Effector memory CD4-positive, alpha-beta T cell (primary cell): ENCODE measurements around the gene PTGDS.

Source experiments
- DNase-seq, 3 donors: peaks; one replicate each; pipeline ENCODE4 v3.0.0-alpha.2; 2020
- H3K27ac ChIP-seq: 2 replicates; pipeline ENCODE4 v1.7.0; 2013; ENCODE audit warnings: mild to moderate bottlenecking, low read length, moderate library complexity; ENCODE audit not compliant: insufficient read depth, poor library complexity, severe bottlenecking
- H3K27me3 ChIP-seq: replicated peaks from 2 replicates; pipeline ENCODE4 v1.7.0; 2013; ENCODE audit warnings: mild to moderate bottlenecking, low read length; ENCODE audit not compliant: insufficient read depth, control insufficient read depth, poor library complexity, severe bottlenecking
- H3K36me3 ChIP-seq: 2 replicates; pipeline ENCODE4 v1.7.0; 2013; ENCODE audit warnings: mild to moderate bottlenecking, low read length, moderate library complexity; ENCODE audit not compliant: control insufficient read depth, insufficient read depth
- H3K4me1 ChIP-seq: 2 replicates; pipeline ENCODE4 v1.7.0; 2013; ENCODE audit warnings: low read length, mild to moderate bottlenecking; ENCODE audit not compliant: control insufficient read depth, insufficient read depth, poor library complexity, severe bottlenecking
- H3K4me3 ChIP-seq: 2 replicates; pipeline ENCODE4 v1.7.0; 2013; ENCODE audit warnings: low read length, low read depth, mild to moderate bottlenecking; ENCODE audit not compliant: insufficient read depth, poor library complexity, severe bottlenecking
- H3K9me3 ChIP-seq: 2 replicates; pipeline ENCODE4 v1.7.0; 2013; ENCODE audit warnings: mild to moderate bottlenecking, low read length, moderate library complexity; ENCODE audit not compliant: control insufficient read depth

Gene PTGDS

GRCh38 chr9:136940526-136941230 is 36.6 kb upstream of the PTGDS start:
- no peaks in the 10 kb centered on the region for H3K27me3 ChIP-seq
- peaks cover 16% of the 10 kb centered on the region for H3K4me1 ChIP-seq
- no peak overlapping the region for H3K4me3 ChIP-seq
- DNase-seq, result no peak
- H3K9me3 ChIP-seq, result no peaks in the 10 kb centered on the region
- H3K27ac ChIP-seq, result no peak overlapping the region
- peaks cover 37% of the 10 kb centered on the region for H3K36me3 ChIP-seq

- Histone ChIP-seq H3K4me3 (no peak overlapping the region), H3K27ac (no peak overlapping the region), H3K27me3 (no peaks in the 10 kb centered on the region), H3K4me1 (peaks cover 16% of the 10 kb centered on the region), H3K36me3 (peaks cover 37% of the 10 kb centered on the region), H3K9me3 (no peaks in the 10 kb centered on the region)
- no peak for DNase-seq
Observed at GRCh38 chr9:136941231-136942111, 35.8 kb upstream of the PTGDS start.

- Histone ChIP-seq H3K36me3 (peaks cover 37% of the 10 kb centered on the region), H3K27me3 (no peaks in the 10 kb centered on the region), H3K9me3 (no peaks in the 10 kb centered on the region), H3K27ac (no peak overlapping the region), H3K4me3 (no peak overlapping the region), H3K4me1 (peaks cover 16% of the 10 kb centered on the region)
- DNase-seq, result no peak
Observed at GRCh38 chr9:136942112-136942880, 35.0 kb upstream of the PTGDS start.

- Histone ChIP-seq H3K4me3 (no peak overlapping the region), H3K27me3 (no peaks in the 10 kb centered on the region), H3K27ac (peak overlapping the region; percentile 63), H3K9me3 (no peaks in the 10 kb centered on the region), H3K4me1 (peaks cover 16% of the 10 kb centered on the region), H3K36me3 (peaks cover 37% of the 10 kb centered on the region)
- no peak for DNase-seq
Observed at GRCh38 chr9:136942881-136943230, 34.4 kb upstream of the PTGDS start.

- peaks cover 16% of the 10 kb centered on the region for H3K4me1 ChIP-seq
- no peak for DNase-seq
- peaks cover 37% of the 10 kb centered on the region for H3K36me3 ChIP-seq
Observed at GRCh38 chr9:136943291-136944211, 33.8 kb upstream of the PTGDS start.

GRCh38 chr9:136944212-136944518 is 33.1 kb upstream of the PTGDS start:
- Histone ChIP-seq H3K4me1 (peaks cover 16% of the 10 kb centered on the region), H3K9me3 (no peaks in the 10 kb centered on the region), H3K27me3 (no peaks in the 10 kb centered on the region), H3K27ac (peak overlapping the region; percentile 63), H3K36me3 (peaks cover 35% of the 10 kb centered on the region), H3K4me3 (peak overlapping the region; percentile 63)
- peak in 1 of 3 donors; percentile 21 for DNase-seq

More at GRCh38 chr9:136943291-136944211, 33.8 kb upstream of the PTGDS start:
- no peaks in the 10 kb centered on the region for H3K27me3 ChIP-seq
- H3K27ac ChIP-seq, result peak overlapping the region; percentile 63
- H3K4me3 ChIP-seq, result peak overlapping the region; percentile 63
- no peaks in the 10 kb centered on the region for H3K9me3 ChIP-seq

- Histone ChIP-seq H3K4me3 (peak within 1 kb of the TSS; percentile 63), H3K4me1 (peaks cover 21% of the 10 kb centered on the region), H3K27me3 (no peaks in the 10 kb centered on the region), H3K36me3 (peaks cover 30% of the 10 kb centered on the region), H3K27ac (peak within 1 kb of the TSS; percentile 63), H3K9me3 (no peaks in the 10 kb centered on the region)
- DNase-seq, result peak; percentile 89 to 92 (median 90)
Observed at GRCh38 chr9:136944519-136945332, 32.6 kb upstream of the PTGDS start, which contains the start of the genes C8G and FBXW5. Gene C8G (plus strand): TSS chr9:136945243. CDS start chr9:136945321, 78 bp downstream. Gene FBXW5 (minus strand): TSS chr9:136944738. CDS start chr9:136944083, 655 bp downstream.

GRCh38 chr9:136945333-136946227 is 31.7 kb upstream of the PTGDS start:
- peaks cover 27% of the 10 kb centered on the region for H3K4me1 ChIP-seq
- H3K27me3 ChIP-seq, result no peaks in the 10 kb centered on the region
- no peak for DNase-seq
- H3K27ac ChIP-seq, result no peak overlapping the region
- H3K36me3 ChIP-seq, result peaks cover 22% of the 10 kb centered on the region
- H3K4me3 ChIP-seq, result no peak overlapping the region
- no peaks in the 10 kb centered on the region for H3K9me3 ChIP-seq
